ENCODE results near the gene IGFBP3. TPM values are rescaled to one million over a fixed set of nuclear protein-coding genes. Genes with fewer than 3 reads are reported as not detected.

IGFBP3 gene
- total RNA-seq, 1 donor from 2014 or later: 211 TPM

DNA sequence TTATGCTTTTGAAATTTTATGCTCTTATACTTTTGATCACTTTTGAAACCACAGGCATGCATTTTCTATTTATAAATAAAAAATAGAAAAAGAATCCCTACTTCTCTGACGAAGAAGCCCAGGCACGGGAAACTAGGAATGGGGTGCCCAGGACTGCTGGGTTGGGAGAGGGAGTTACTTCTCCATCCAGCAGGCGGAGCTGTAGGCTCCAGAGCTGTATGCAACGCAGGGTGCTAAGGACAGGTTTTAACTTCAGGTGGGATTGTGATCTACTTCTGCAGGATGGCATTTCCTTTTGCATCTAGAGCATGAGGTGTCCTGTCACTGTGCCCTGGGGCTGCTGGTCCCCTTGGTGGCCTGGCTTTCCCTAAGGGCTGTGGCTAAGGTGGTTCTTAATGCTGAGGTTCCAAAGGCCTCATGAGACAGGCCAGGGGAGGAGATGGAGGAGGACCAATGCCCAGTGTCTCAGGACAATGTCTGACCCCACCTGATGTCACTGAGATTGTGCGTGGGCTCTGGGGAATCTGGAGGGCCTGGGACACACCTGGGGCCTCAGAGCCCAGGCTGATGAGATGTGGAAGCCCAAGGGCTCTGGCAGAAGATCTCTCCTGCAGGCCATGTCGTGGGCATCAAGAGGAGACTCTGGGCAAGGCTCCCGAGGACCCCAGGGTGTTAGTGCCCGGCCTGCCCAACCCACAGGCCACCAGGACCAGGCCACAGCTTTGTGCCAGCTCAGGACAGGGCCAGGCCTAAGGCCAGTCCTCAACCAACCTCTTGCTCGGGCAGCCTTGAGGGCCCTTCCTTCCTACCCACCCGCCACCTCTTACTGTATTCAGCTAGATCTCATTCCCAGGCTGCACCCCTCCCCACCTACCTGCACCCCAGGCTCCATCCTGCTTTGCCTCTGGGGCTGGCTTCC is 48.7 kb downstream of the IGFBP3 start:
- no peak for DNase-seq

DNA sequence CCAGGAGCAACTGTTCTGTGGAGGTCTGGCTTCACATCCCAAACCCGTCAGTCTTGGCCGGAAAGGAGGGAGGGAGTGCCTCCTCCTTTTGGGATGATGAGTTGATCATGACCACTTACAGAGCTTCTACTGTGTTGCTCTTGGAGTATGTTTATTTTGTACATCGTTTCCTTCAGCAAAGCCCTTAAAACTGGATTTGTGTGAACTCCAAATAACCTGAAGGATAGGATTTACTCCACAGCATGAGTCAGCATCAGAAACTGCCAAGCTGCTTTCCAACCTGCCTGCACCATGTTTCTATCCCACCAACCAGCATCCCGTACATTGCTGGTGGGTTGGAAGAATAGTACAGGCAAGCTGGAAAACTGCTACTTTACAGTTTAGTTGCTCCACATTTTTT is 51.6 kb downstream of the IGFBP3 start:
- DNase-seq: no peak

DNA sequence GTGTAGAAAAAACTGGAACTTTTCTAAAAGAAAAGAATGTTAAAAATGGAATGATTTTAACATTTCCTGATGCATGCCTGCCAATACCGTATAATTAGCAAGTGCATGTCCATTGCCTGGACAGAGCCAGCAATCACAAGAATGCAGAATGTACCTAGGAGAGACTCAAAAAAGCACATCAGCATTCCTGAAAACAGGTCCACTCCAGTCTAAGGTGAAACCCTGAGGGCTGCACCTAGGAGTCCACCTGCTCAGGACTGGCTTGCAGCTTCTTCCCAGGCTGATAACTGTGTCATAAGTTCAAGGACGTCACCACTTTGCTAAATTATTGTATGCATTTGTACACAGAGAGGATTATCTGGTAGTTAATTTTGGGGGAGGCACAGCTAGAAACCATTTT is 53.6 kb downstream of the IGFBP3 start:
- DNase-seq: no peak

DNA sequence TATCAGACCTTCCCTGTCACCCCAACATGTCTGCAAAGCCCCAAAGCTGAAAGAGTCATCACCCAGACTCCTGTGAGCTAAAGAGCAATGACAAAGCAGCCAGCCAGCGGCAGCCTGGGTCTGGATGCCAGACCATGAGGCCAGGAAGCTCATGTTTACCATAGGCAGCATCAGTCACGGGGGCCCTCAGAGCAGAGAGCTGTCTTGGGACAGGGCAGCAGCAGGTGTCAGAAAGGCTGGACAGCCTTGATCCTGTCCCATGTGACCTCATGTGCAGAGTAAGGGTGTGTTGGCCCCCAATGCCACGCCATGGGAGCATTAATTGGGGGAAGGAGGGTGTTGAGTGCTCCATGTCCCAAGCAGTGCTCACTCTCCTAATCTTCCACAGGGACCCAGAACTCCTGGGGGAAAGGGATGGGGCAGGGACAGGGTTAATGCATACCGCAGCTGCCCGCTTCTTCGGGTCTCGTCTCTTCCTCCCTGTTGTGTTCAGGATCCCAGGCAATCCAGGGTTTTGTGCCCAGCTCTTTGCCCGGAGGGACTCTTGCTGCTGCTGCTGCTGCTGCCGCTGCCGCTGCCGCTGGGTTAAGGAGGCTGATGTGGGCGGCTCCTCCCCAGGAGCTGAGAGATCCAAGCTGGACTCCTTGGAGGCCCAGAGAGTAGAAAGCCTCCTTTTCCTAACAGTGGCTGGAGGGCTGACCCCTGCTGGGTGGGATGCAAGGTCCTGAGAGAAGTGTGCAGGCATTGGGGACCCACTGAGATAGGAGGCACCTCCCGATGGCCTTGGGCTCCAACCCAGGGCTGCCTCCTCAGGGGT is 55.3 kb downstream of the IGFBP3 start:
- no peak for DNase-seq

DNA sequence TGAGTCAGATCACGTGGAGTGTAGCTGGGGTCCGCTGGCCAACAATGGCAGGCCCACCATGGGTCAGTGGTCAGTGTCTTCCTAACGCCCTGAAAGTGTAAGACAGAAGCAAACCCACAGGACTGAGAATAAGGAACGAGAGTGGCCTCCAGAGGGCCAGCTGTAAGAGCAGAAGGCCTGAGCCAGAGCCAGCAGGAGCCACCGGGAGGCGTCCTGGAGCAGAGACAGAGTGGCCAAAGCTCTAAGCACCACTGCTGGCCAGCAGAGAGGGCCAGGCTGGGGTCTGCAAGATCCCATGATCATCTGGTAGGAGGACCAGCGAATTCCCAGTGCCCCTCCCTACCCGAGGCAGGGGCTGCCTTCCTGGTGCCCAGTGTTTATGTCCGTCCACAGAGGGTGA is 57.4 kb downstream of the IGFBP3 start:
- DNase-seq: no peak

Other genes with a start within 250 kb of the IGFBP3 start
- not detected for gene CCDC201, start 48.2 kb downstream of the IGFBP3 start, total RNA-seq
- 0.10 TPM for gene IGFBP1, start 32.8 kb downstream of the IGFBP3 start, total RNA-seq

All from skin of body (tissue), 2 donors.